ENCODE results near the gene SCFD1.
A peak's percentile ranks its signal among the peaks of the same experiment; 100 is the strongest.

Gene SCFD1

DNA sequence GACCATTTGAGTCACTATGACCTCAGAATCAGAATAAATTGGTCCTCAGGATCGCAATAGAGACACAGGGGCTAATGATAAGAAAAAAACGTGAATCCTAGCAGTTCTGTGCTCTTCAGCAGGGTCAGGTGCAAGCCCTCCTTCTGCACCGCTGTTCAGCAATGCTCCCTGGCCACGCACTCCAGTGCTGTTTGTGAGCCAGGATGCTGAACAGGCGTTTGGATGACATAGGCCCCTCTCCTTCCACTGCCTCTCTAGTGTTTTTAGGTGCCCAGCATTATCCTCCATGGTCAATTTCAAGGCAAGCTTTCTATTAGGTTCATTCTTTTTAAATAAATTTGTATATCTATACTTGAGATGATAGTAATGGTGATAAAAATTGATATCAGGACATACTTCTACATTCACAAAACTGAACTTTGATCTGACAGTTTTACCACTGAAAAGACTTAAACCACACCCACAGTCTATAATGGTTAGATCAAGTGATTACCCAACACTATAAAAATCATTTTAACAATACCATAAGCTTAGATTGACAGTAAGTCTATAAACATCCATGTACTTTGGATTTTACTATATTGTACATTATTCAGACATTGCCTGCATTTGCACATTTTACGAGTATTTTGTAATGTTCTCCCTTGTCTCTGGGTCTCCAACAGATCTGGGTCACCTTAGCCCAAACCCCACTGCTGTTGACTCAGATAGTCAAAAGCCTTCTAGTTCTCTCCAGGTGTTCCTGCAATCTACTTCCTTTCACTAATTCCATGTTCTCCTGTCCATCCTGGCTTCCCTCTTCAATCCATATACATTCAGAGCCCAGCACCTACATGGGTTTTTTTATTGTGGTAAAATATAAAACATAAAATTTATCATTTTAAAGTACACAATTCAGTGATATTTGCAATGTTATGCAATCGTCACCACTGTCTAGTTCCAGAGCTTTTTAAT, 137.3 kb downstream of the SCFD1 start:
- H3K27me3 ChIP-seq (replicated peaks; ENCODE audit: control insufficient read depth, insufficient read depth, low read length) = no peaks in the 10 kb centered on the region
- no peak overlapping the region for H3K4me3 ChIP-seq (ENCODE audit: low read length)

DNA sequence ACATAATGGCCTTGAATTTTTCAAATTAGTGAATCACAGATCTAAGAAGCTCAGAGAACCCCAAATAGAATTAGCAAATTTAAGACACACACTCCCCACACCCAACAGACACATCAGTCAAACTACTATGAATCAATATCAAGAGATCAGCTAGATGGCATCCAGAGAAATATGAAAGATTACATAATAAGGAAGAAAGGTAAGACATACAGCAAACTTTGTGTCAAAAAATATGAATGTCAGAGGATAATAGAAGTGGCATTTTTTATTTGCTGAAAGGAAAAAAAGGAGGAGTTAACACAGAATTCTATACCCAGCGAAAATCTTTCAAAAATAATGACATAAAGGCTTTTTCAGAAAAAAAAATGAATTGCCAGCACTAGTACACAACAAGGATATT, 141.8 kb downstream of the SCFD1 start:
- no peak overlapping the region for H3K4me3 ChIP-seq (ENCODE audit: low read length)
- H3K36me3 ChIP-seq (ENCODE audit: control insufficient read depth, insufficient read depth, low read length, severe bottlenecking) = no peaks in the 10 kb centered on the region
- no peak for DNase-seq (ENCODE audit: low read depth)
- H3K9me3 ChIP-seq (ENCODE audit: control insufficient read depth, low read length) = peaks cover 39% of the 10 kb centered on the region
- no peaks in the 10 kb centered on the region for H3K27me3 ChIP-seq (replicated peaks; ENCODE audit: control insufficient read depth, insufficient read depth, low read length)
- H3K9ac ChIP-seq (ENCODE audit: low read length) = no peak overlapping the region
- no peaks in the 10 kb centered on the region for H3K4me1 ChIP-seq (ENCODE audit: control insufficient read depth, insufficient read depth, low read length)

More for the DNA sequence above, 137.3 kb downstream of the SCFD1 start:
- no peak overlapping the region for H3K9ac ChIP-seq (ENCODE audit: low read length)
- no peak for DNase-seq (ENCODE audit: low read depth)
- H3K9me3 ChIP-seq (ENCODE audit: control insufficient read depth, low read length) = peaks cover 34% of the 10 kb centered on the region
- no peaks in the 10 kb centered on the region for H3K36me3 ChIP-seq (ENCODE audit: control insufficient read depth, insufficient read depth, low read length, severe bottlenecking)
- no peaks in the 10 kb centered on the region for H3K4me1 ChIP-seq (ENCODE audit: control insufficient read depth, insufficient read depth, low read length)

DNA sequence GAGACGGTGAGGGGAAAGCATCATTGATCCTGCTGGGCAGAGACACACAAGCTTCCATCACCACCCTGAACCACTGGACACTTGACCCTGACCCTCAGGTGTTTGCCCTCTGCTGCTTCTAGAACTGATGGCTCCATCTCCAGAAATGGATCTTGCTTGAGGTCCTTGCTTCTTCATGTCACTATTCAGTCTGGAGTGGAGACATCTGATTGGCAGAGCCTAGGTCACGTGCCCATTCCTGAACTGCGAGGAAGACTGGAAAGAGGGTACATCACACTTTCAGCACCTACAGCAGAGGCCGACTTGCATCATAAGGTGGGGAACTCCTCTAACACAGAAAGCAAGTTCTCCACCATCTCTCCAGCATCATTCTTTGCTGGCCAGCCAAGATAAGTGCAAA, 145.5 kb downstream of the SCFD1 start:
- Histone ChIP-seq H3K27me3 (replicated peaks; ENCODE audit: control insufficient read depth, insufficient read depth, low read length) (peaks cover 18% of the 10 kb centered on the region), H3K36me3 (ENCODE audit: control insufficient read depth, insufficient read depth, low read length, severe bottlenecking) (no peaks in the 10 kb centered on the region), H3K4me1 (ENCODE audit: control insufficient read depth, insufficient read depth, low read length) (no peaks in the 10 kb centered on the region), H3K9ac (ENCODE audit: low read length) (no peak overlapping the region), H3K9me3 (ENCODE audit: control insufficient read depth, low read length) (peaks cover 28% of the 10 kb centered on the region), H3K4me3 (ENCODE audit: low read length) (no peak overlapping the region)
- DNase-seq (ENCODE audit: low read depth) = no peak

DNA sequence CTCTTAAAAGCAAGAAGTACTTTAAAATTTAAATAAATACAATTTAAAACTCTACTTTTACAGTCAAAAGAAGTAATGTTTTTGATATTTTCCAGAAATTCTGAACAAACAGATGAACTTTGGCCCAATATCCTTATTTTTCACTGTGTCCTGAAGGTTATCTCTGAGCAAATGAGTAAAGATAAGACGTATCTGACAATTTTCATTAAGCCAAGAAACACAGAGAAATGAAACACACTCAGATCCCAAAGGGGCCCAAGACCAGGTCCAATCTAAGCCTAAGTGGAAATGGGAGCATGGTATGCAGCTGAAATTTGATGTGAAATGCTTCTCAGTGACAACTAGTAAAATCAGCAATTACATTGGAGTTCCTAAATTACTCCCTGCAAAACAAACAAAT, 146.7 kb downstream of the SCFD1 start:
- H3K27me3 ChIP-seq (replicated peaks; ENCODE audit: control insufficient read depth, insufficient read depth, low read length) = peaks cover 26% of the 10 kb centered on the region

DNA sequence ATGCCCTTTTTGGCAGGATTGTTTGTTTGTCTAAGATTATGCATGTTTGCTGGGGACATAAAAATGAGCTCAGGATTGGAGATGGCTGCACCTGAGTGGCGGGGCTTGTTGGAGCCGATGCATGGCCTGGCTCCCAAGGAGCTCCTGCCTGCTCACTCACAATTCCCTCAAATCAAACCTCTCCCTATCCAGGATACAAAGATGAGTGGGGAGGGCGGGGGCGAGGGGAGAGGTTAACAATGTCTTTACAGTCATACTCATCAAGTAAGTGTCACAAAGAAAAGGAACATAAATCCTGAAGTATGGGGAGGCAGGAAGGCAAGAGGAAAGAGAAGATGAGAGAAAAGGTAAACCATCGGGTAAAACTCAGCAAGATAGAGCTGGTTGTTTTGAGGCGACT, 148.3 kb downstream of the SCFD1 start:
- DNase-seq (ENCODE audit: low read depth) = no peak
- Histone ChIP-seq H3K9me3 (ENCODE audit: control insufficient read depth, low read length) (peaks cover 4% of the 10 kb centered on the region), H3K27me3 (replicated peaks; ENCODE audit: control insufficient read depth, insufficient read depth, low read length) (peaks cover 26% of the 10 kb centered on the region), H3K36me3 (ENCODE audit: control insufficient read depth, insufficient read depth, low read length, severe bottlenecking) (no peaks in the 10 kb centered on the region), H3K9ac (ENCODE audit: low read length) (no peak overlapping the region), H3K4me3 (ENCODE audit: low read length) (no peak overlapping the region), H3K4me1 (ENCODE audit: control insufficient read depth, insufficient read depth, low read length) (no peaks in the 10 kb centered on the region)

More for the DNA sequence above, 146.7 kb downstream of the SCFD1 start:
- no peak overlapping the region for H3K4me3 ChIP-seq (ENCODE audit: low read length)
- no peaks in the 10 kb centered on the region for H3K36me3 ChIP-seq (ENCODE audit: control insufficient read depth, insufficient read depth, low read length, severe bottlenecking)
- peaks cover 16% of the 10 kb centered on the region for H3K9me3 ChIP-seq (ENCODE audit: control insufficient read depth, low read length)
- no peak for DNase-seq (ENCODE audit: low read depth)
- H3K9ac ChIP-seq (ENCODE audit: low read length) = no peak overlapping the region
- no peaks in the 10 kb centered on the region for H3K4me1 ChIP-seq (ENCODE audit: control insufficient read depth, insufficient read depth, low read length)

DNA sequence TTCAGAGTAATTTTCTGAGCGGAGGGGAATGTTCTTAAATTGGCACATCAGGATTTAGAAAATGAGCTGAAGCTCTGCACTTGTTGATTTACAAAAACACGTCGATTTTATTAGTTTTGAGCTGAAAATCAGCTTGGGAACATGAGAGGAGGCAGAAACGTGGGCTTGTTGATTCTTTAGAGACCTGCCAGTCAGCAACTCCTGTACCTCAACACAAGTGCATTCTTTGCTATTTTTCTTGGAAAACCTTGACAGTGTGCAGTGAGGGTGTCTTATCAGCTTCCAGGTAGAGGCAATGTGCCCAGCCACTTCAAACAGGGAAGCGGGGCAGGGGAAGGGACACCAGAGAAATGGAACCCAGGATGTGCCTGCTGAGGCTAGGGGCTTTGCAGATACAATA, 149.5 kb downstream of the SCFD1 start:
- no peak overlapping the region for H3K4me3 ChIP-seq (ENCODE audit: low read length)
- no peaks in the 10 kb centered on the region for H3K4me1 ChIP-seq (ENCODE audit: control insufficient read depth, insufficient read depth, low read length)
- peaks cover 4% of the 10 kb centered on the region for H3K9me3 ChIP-seq (ENCODE audit: control insufficient read depth, low read length)
- no peaks in the 10 kb centered on the region for H3K36me3 ChIP-seq (ENCODE audit: control insufficient read depth, insufficient read depth, low read length, severe bottlenecking)
- H3K9ac ChIP-seq (ENCODE audit: low read length) = no peak overlapping the region
- DNase-seq (ENCODE audit: low read depth) = no peak
- H3K27me3 ChIP-seq (replicated peaks; ENCODE audit: control insufficient read depth, insufficient read depth, low read length) = peaks cover 27% of the 10 kb centered on the region

DNA sequence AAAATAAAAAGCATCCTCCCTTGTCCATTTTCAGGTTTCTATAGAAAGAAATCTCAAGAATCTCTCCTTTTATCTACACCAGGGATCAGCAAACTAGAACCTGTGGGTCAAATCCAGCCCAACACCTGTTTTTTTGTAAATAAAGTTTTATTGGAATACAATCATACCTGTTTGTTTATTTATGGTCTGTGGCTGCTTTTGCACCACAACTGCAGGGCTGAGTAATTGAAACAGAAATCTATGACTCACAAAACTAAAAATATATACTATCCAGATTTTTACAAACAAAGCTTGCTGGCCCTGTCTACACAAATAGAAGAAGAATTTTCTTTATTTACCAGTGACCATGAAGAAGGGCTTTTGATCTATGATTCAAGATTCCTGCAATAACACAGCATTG, 157.1 kb downstream of the SCFD1 start:
- DNase-seq (ENCODE audit: low read depth) = peak; percentile 39
- Histone ChIP-seq H3K36me3 (ENCODE audit: control insufficient read depth, insufficient read depth, low read length, severe bottlenecking) (no peaks in the 10 kb centered on the region), H3K9ac (ENCODE audit: low read length) (no peak overlapping the region), H3K4me3 (ENCODE audit: low read length) (no peak overlapping the region), H3K4me1 (ENCODE audit: control insufficient read depth, insufficient read depth, low read length) (no peaks in the 10 kb centered on the region), H3K9me3 (ENCODE audit: control insufficient read depth, low read length) (no peaks in the 10 kb centered on the region), H3K27me3 (replicated peaks; ENCODE audit: control insufficient read depth, insufficient read depth, low read length) (peaks cover 7% of the 10 kb centered on the region)

Data from adipocyte (in vitro differentiated cells).